Activated naive CD4-positive, alpha-beta T cell treated with anti-CD3 and anti-CD28 coated beads, Interleukin-2, amount 10 ng/mL, durations not matched to agents 7 days and 5 days (primary cell): ENCODE results near the gene SMIM5.
A peak's percentile ranks its signal among the peaks of the same experiment; 100 is the strongest.
"Not testable (repeated sequence)": the region's sequence is repeated elsewhere in the genome, so short reads cannot be mapped to it uniquely, and the experiment has no call there.

Experiments
- CTCF ChIA-PET: fragments of 350-600 bp; sonication (Branson Sonifier 250); formaldehyde crosslinking; loops from one replicate; lab custom pipeline; 2021; ENCODE audit warnings: antibody characterized with exemption; lab: Charles Lee
- DNase-seq: peaks from one replicate; pipeline ENCODE4 v3.0.0-alpha.2; 2020
- H3K27ac Mint-ChIP-seq: one replicate; pipeline ENCODE4 v1.8.0; 2021; ENCODE audit warnings: mild to moderate bottlenecking, moderate library complexity, mixed read lengths
- H3K27me3 Mint-ChIP-seq: one replicate; pipeline ENCODE4 v1.8.0; 2021; ENCODE audit warnings: mild to moderate bottlenecking, mixed read lengths
- H3K36me3 Mint-ChIP-seq: one replicate; pipeline ENCODE4 v1.8.0; 2021; ENCODE audit warnings: mixed read lengths
- H3K4me1 Mint-ChIP-seq: one replicate; pipeline ENCODE4 v1.8.0; 2021; ENCODE audit warnings: mixed read lengths
- H3K4me3 Mint-ChIP-seq: one replicate; pipeline ENCODE4 v1.8.0; 2021; ENCODE audit warnings: mild to moderate bottlenecking, moderate library complexity, mixed read lengths
- H3K9me3 Mint-ChIP-seq: one replicate; pipeline ENCODE4 v1.8.0; 2021; ENCODE audit warnings: mixed read lengths

Gene SMIM5, protein sequence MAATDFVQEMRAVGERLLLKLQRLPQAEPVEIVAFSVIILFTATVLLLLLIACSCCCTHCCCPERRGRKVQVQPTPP

DNA sequence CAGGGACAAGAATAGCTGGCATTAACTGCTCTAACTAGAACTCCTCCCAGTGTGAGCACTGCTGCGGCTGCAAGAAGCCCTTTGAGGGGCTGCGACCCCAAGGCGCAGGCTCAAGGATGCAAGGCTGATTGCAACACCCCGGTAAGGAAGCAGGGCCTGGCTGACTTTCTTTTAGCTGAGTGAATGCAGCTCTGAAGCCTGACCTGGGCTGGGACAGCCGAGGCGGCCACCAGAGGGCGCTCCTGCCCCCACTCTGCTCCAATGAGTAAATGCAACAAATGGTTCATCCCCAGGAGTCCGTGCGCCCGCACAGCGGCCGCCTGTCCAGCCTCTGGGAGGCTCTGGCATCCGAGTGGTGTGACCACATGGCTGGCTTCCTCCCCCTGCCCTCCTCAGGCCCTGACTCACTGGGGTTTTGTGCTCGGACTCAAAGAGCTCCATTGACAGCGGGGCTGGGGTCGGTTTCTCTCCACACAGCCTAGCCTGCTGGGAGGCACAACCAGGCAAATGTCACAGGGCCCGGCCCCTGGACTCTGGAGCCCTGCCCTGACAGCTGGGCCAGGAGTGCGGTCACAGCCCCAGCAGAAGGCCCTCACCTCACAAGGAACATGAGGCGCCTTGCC, at the start of gene SMIM5:
Gene SMIM5, plus strand, starts transcription at position 572 of the 623 bp plus-strand sequence. CDS start 6,768 bp downstream, outside the sequence.
- no peaks in the 10 kb centered on the region for H3K9me3 Mint-ChIP-seq
- H3K4me1 Mint-ChIP-seq, result no peaks in the 10 kb centered on the region
- H3K36me3 Mint-ChIP-seq, result no peaks in the 10 kb centered on the region
- no peak within 1 kb of the TSS for H3K4me3 Mint-ChIP-seq
- CTCF ChIA-PET, result interaction anchor here (0.5 to 18.1 kb wide), 48 partner anchors 9 to 632 kb away, joined by 3 to 380 read pairs (median 4); partner anchors contain the start of genes GALK1, RECQL5, SAP30BP and TSEN54
- DNase-seq, result peak; percentile 91
- H3K27me3 Mint-ChIP-seq, result no peaks in the 10 kb centered on the region
- H3K27ac Mint-ChIP-seq, result no peak within 1 kb of the TSS

DNA sequence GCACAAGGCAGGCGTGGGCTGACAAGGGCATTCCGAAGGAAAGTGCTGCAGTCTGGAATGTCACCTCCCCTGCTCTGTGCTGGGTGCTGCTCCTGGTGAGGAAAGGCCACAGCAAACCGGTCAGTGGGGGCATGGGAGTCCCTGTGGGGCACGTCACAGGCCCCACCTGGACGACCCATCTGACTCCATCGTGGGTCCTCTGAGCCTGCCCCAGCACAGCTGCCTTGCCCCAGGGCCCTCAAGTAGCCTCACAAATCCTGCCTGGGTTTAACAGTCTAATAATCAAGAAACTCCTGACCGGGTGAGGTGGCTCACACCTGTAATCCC, 48.4 kb upstream of the SMIM5 start:
- Mint-ChIP-seq H3K27me3 (peaks cover 85% of the 10 kb centered on the region), H3K9me3 (peaks cover 3% of the 10 kb centered on the region), H3K4me3 (no peak overlapping the region), H3K4me1 (peaks cover 19% of the 10 kb centered on the region), H3K27ac (no peak overlapping the region), H3K36me3 (no peaks in the 10 kb centered on the region)
- CTCF ChIA-PET, result interaction anchor here (1.3 kb wide), 1 partner anchor 68 kb away, joined by 4 read pairs; the partner anchor contains the start of gene TSEN54
- no peak for DNase-seq

DNA sequence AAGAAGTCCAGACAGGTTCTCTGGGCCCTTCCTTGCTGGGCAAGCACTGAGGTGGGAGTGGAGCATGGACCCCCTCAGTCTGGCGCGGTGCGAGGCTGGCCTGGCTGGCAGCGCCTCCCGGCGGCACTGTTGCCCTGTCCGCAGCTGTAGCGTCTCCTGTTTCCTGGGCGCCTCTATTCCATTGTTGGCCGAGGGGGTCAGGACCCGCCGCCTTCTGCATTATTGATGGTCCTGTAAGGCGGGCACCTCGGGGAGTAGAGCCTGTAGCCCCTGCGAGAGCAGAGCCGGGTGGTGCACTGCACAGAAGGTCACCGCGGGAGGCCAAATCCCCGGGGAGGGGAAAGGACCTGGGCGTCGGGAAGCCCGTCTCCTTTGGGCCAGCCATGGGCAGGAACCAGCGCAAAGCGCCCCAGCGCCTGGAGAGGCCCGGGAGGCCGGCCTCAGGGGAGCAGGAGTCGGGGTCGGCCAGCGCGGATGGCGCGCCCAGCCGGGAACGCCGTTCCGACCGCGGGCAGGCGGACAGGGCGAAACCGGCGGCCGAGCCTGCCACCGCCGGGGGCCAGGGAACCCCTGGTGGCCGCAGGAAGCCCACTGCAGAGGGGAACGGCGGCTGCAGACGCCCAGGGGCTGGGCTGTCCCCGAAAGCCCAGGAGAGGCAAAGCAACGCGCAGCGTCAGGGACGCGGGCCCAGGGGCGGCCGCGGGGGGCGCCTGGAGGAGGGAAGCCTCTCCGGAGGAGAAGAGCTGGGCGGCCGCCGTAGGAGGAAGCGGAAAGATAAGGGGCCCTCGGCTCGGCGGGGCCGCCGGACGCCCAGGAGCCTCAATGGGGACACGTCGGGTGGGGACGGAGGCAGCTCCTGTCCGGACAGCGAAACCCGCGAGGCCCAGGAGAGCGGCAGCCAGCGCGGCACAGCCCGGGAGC, 45.3 kb upstream of the SMIM5 start, which contains the start of gene MYO15B:
Gene MYO15B, plus strand, starts transcription at position 126 of the 921 bp plus-strand sequence. Its CDS starts 258 bp downstream, at position 384.
- peak; percentile 61 for DNase-seq
- peaks cover 70% of the 10 kb centered on the region for H3K27me3 Mint-ChIP-seq

DNA sequence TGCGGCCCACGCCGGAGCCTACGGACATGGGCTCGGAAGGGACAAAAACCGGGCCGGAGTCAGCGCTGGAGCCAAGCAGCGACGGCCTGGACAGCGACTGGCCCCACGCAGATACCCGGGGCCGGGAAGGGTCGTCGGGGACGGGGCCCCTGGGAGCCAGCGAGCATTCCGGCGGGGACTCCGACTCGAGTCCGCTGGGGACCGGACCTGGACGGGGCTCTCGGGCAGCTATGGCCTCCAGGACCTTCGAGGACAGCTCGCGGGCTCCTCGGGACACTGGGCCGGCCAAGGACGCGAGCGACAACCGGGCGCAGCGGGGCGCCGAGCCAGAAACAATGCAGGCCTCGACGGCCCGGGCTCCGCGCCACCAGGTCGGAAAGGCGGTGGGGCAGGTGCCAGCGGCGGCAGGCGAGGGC, 44.6 kb upstream of the SMIM5 start:
- CTCF ChIA-PET, result interaction anchor here (0.8 to 1.3 kb wide), 5 partner anchors 45 to 159 kb away, joined by 3 to 4 read pairs (median 3); partner anchors contain the start of genes SMIM5, TMEM94 and TSEN54
- H3K36me3 Mint-ChIP-seq, result no peaks in the 10 kb centered on the region
- no peak for DNase-seq
- peaks cover 64% of the 10 kb centered on the region for H3K27me3 Mint-ChIP-seq
- H3K27ac Mint-ChIP-seq, result no peak overlapping the region
- H3K4me3 Mint-ChIP-seq, result no peak overlapping the region
- no peaks in the 10 kb centered on the region for H3K9me3 Mint-ChIP-seq
- peaks cover 18% of the 10 kb centered on the region for H3K4me1 Mint-ChIP-seq

More for the DNA sequence above, 45.3 kb upstream of the SMIM5 start, which contains the start of gene MYO15B:
- H3K27ac Mint-ChIP-seq, result no peak within 1 kb of the TSS
- H3K9me3 Mint-ChIP-seq, result no peaks in the 10 kb centered on the region
- H3K4me1 Mint-ChIP-seq, result peaks cover 18% of the 10 kb centered on the region
- CTCF ChIA-PET, result interaction anchor here (0.8 to 1.3 kb wide), 6 partner anchors 46 to 160 kb away, joined by 3 to 4 read pairs (median 3); partner anchors contain the start of genes SMIM5, TMEM94 and TSEN54
- no peaks in the 10 kb centered on the region for H3K36me3 Mint-ChIP-seq
- peak within 1 kb of the TSS; percentile 38 for H3K4me3 Mint-ChIP-seq

DNA sequence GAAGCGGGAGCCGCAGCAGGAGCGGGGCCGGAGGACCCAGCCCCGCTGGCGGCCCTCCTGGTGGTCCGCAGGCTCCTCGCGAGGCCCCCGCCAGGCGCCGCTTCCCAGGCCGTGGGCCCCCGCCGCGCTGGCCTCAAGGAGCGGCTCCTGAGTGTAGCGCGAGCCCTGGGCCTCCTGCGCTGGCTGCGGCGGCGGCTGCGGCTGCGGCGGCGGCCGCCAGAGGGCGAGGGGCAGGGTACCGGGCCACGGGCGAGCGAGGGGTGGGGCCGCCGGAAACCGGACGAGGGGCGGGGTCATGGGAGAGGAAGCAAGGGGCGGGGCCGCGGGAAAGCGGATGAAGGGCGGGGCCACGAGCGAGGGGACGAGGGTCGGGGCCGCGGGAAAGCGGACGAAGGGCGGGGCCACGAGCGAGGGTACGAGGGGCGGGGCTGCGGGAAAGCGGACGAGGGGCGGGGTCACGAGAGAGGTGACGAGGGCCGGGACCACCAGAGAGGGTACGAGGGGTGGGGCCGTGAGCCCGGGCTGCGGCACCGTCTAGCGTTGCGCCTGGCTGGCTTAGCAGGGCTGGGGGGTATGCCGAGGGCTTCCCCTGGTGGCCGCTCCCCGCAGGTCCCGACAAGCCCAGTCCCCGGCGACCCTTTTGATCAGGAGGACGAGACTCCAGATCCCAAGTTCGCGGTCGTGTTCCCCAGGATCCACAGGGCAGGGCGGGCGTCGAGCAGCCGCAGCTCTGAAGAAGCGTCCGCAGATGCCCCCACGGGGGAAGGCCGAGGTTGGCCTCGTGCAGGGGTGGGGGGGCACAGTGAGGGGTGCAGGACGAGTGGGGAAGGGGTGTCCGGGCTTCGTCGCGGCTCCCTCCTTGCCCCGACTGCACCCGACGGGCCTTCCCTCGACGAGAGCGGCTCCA, 44.0 kb upstream of the SMIM5 start:
- peak overlapping the region; percentile 67 for H3K4me3 Mint-ChIP-seq
- no peak overlapping the region for H3K27ac Mint-ChIP-seq
- no peaks in the 10 kb centered on the region for H3K36me3 Mint-ChIP-seq
- H3K4me1 Mint-ChIP-seq, result peaks cover 18% of the 10 kb centered on the region
- peaks cover 57% of the 10 kb centered on the region for H3K27me3 Mint-ChIP-seq
- no peaks in the 10 kb centered on the region for H3K9me3 Mint-ChIP-seq
- CTCF ChIA-PET, result interaction anchor here (0.8 to 1.8 kb wide), 6 partner anchors 12 to 175 kb away, joined by 3 to 13 read pairs (median 3); partner anchors contain the start of genes GALK1, SMIM5 and TSEN54
- peak; percentile 98 for DNase-seq

DNA sequence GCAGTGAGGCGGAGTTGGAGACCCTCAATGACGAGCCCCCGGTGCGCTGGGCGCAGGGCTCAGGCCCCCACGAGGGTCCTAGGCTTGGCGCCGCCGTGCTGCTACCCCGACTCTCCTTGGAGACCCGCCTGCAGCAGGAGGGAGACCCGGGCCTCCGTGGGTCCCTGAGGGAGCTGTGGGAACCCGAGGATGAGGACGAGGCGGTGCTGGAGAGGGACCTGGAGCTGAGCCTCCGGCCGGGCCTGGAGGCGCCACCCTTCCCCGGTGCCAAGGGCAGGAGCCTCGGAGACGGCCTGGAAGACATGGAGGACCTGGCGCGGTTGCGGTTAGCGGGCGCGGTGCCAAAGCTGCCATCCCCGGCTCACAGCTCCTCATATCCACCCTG, 43.3 kb upstream of the SMIM5 start:
- H3K4me3 Mint-ChIP-seq, result no peak overlapping the region
- CTCF ChIA-PET, result interaction anchor here (1.2 to 1.8 kb wide), 4 partner anchors 12 to 174 kb away, joined by 3 to 13 read pairs (median 6); partner anchors contain the start of genes GALK1 and SMIM5
- H3K4me1 Mint-ChIP-seq, result peaks cover 18% of the 10 kb centered on the region
- H3K27ac Mint-ChIP-seq, result no peak overlapping the region
- no peaks in the 10 kb centered on the region for H3K36me3 Mint-ChIP-seq
- no peaks in the 10 kb centered on the region for H3K9me3 Mint-ChIP-seq
- H3K27me3 Mint-ChIP-seq, result peaks cover 51% of the 10 kb centered on the region
- DNase-seq, result no peak

DNA sequence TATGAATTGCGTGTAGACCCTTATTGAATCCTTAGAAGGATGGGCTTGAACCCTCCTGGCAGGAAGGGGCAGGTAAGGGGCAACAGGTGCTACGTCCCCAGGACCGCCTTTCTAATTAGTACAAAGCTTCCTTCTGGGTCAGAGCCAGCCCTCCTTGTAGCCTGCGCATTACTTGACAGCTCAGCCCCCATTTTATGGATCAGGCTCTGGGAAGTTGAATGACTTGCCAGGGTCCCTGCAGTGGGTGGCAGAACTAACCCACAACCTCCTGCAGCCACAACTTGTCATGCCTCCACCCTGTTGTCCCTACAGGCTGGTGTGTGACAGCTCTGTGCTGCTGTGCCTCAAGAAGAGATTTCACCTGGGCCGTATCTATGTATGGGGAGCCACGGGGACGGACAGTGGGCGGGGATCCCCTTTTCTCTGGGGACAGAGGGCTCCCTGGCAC, 42.9 kb upstream of the SMIM5 start:
- no peaks in the 10 kb centered on the region for H3K36me3 Mint-ChIP-seq

DNA sequence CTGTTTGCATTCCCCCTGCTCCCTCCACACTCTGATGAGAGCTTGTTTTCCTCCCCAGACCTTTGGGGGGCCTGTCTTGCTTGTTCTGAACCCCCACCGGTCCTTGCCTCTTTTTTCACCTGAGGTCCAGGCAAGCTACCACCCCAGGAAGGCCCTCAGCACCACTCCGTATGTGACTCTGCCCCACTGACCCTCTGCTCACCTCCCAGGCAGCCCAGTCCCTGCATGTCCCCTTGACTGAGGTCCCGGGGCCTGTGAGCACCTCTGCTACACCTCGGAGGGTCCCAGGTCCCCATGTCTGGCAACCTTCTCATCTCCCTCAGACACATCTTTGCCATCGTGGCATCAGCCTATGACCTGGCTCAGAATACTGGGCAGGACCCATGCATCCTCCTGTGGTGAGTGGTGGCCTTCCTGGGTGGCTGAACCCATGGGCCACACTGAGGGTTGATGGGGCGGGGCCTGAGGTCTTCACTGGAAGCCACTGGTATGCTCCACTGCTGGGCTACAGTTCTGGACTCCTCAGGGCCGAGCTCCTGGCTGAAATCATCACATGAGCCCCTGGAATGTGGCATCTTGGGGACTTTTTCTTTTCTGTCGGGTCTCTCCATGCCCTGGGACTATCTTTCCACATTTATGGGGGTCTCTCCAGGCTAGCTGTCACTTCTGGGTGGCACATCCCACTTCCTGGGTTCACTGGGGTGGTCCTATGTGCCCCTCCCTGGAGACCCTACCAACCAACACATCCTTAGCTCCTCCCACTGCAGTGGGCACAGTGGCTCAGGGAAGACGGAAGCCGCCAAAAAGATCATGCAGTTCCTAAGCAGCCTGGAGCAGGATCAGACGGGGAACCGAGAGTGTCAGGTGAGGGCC, 42.1 kb upstream of the SMIM5 start:
- peaks cover 39% of the 10 kb centered on the region for H3K27me3 Mint-ChIP-seq

More for the DNA sequence above, 42.9 kb upstream of the SMIM5 start:
- peak overlapping the region; percentile 31 for H3K4me3 Mint-ChIP-seq
- no peak for DNase-seq
- peaks cover 18% of the 10 kb centered on the region for H3K4me1 Mint-ChIP-seq
- CTCF ChIA-PET, result interaction anchor here (0.9 to 1.9 kb wide), 6 partner anchors 11 to 174 kb away, joined by 3 to 13 read pairs (median 4); partner anchors contain the start of genes GALK1 and SMIM5
- H3K9me3 Mint-ChIP-seq, result no peaks in the 10 kb centered on the region
- peak overlapping the region; percentile 7 for H3K27ac Mint-ChIP-seq
- peaks cover 46% of the 10 kb centered on the region for H3K27me3 Mint-ChIP-seq

DNA sequence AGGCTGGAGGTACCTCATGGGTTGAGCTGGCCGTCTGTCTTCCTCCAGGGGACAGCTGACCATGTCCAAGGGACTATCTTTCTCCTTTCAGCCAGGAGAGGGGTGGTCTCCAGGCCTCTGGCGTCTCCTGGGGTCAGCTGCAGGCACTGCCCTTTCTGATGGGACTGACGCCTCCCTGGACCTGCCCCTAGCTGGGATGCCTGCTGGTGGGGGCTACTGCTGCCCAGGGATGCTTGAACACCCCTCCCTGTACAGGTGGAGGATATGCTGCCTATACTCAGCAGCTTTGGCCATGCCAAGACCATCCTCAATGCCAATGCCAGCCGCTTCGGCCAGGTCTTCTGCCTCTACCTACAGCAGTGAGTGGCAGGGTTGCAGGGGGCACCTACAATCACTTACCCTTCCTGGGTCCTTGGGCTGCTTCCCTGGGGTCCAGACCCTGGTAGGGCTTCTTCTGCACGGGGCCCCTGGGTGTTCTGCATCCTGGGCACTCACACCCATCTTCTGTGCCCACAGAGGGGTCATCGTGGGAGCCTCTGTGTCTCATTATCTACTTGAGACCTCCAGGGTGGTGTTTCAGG, 41.4 kb upstream of the SMIM5 start:
- CTCF ChIA-PET, result interaction anchor here (1.9 kb wide), 1 partner anchor 156 kb away, joined by 6 read pairs; no protein-coding TSS in a partner anchor
- no peak overlapping the region for H3K27ac Mint-ChIP-seq
- H3K4me1 Mint-ChIP-seq, result peaks cover 18% of the 10 kb centered on the region
- H3K9me3 Mint-ChIP-seq, result no peaks in the 10 kb centered on the region
- no peak overlapping the region for H3K4me3 Mint-ChIP-seq
- H3K27me3 Mint-ChIP-seq, result peaks cover 32% of the 10 kb centered on the region
- H3K36me3 Mint-ChIP-seq, result no peaks in the 10 kb centered on the region
- DNase-seq, result no peak

More for the DNA sequence above, 42.1 kb upstream of the SMIM5 start:
- Mint-ChIP-seq H3K36me3 (no peaks in the 10 kb centered on the region), H3K9me3 (no peaks in the 10 kb centered on the region), H3K27ac (no peak overlapping the region), H3K4me3 (no peak overlapping the region), H3K4me1 (peaks cover 18% of the 10 kb centered on the region)
- DNase-seq, result no peak
- CTCF ChIA-PET, result interaction anchor here (0.6 to 1.9 kb wide), 7 partner anchors 11 to 173 kb away, joined by 3 to 13 read pairs (median 3); partner anchors contain the start of genes GALK1 and SMIM5

DNA sequence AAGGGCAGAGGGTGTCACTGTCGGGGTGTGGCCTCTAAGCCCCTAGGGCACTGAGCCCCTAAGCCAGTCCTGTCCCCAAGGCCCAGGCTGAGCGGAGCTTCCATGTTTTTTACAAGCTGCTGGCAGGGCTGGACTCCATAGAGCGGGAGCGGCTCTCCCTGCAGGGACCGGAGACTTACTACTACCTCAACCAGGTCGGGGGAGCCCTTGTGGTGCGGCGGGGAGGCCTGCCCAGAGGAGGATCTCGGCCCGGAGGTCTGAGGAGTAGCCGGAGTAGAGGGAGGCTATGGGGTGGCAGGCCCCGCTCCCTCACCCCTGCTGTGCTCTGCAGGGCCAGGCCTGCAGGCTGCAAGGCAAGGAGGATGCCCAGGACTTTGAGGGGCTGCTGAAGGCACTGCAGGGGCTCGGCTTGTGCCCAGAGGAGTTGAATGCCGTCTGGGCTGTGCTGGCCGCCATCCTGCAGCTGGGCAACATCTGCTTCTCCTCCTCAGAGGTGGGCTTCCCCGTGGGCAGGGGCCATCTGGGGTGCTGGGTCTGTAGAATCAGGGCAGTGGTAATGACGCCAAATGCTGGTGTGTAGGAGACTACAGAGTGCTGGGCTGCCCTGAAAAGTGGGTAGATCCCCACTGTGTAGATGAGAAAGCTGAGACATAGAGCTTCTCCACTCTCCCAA, 40.8 kb upstream of the SMIM5 start:
- no peak overlapping the region for H3K27ac Mint-ChIP-seq
- no peak for DNase-seq
- no peaks in the 10 kb centered on the region for H3K36me3 Mint-ChIP-seq
- CTCF ChIA-PET, result interaction anchor here (1.2 to 1.9 kb wide), 2 partner anchors 9 to 155 kb away, joined by 6 to 7 read pairs; no protein-coding TSS in a partner anchor
- peaks cover 29% of the 10 kb centered on the region for H3K27me3 Mint-ChIP-seq
- H3K4me3 Mint-ChIP-seq, result no peak overlapping the region
- H3K9me3 Mint-ChIP-seq, result no peaks in the 10 kb centered on the region
- H3K4me1 Mint-ChIP-seq, result peaks cover 17% of the 10 kb centered on the region

DNA sequence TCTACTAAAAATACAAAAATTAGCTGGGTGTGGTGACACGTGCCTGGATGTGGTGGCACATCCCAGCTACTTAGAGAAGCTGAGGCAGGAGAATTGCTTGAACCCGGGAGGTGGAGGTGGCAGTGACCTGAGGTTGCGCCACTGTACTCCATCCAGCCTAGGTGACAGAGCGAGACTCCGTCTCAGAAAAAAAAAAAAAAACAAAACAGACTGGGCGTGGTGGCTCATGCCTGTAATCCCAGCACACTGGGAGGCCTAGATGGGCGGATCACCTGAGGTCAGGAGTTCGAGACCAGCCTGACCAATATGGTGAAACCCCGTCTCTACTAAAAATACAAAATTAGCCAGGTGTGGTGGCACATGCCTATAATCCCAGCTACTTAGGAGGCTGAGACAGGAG, 39.8 kb upstream of the SMIM5 start:
- DNase-seq, H3K27ac Mint-ChIP-seq, H3K4me3 Mint-ChIP-seq, H3K36me3 Mint-ChIP-seq, H3K9me3 Mint-ChIP-seq: not testable (repeated sequence)
- CTCF ChIA-PET, result interaction anchor here (1.2 kb wide), 1 partner anchor 8 kb away, joined by 7 read pairs; no protein-coding TSS in a partner anchor
- Mint-ChIP-seq H3K4me1 (peaks cover 14% of the 10 kb centered on the region), H3K27me3 (peaks cover 22% of the 10 kb centered on the region)
